GM12864 (cell line): ENCODE data around the gene STS.
A peak's percentile ranks its signal among the peaks of the same experiment; 100 is the strongest.

ENCODE experiments used
- DNase-seq: peaks from one replicate; pipeline ENCODE4 v3.0.0-alpha.2; 2011; ENCODE audit warnings: low read depth
- H3K4me3 ChIP-seq: 2 replicates; pipeline ENCODE4 v1.5.1; 2011; ENCODE audit warnings: mild to moderate bottlenecking, low read depth, low read length, control low read depth
- CTCF ChIP-seq: IDR thresholded peaks from 2 replicates; pipeline ENCODE4 v1.5.1; 2011; ENCODE audit warnings: low read depth, mild to moderate bottlenecking, moderate library complexity, low read length, control low read depth, inconsistent platforms; ENCODE audit errors: missing control alignments

STS gene

GRCh38 chrX:7117587-7117986 lies 29.9 kb upstream of the STS start:
- no peak for TF ChIP-seq CTCF
- no peak overlapping the region for H3K4me3 ChIP-seq
- DNase-seq: no peak

- DNase-seq: no peak
- H3K4me3 ChIP-seq: no peak overlapping the region
- no peak for TF ChIP-seq CTCF
Measured at GRCh38 chrX:7119950-7120877, 27.3 kb upstream of the STS start.

GRCh38 chrX:7120878-7121219 lies 26.7 kb upstream of the STS start:
- DNase-seq: no peak
- TF ChIP-seq CTCF: no peak
- no peak overlapping the region for H3K4me3 ChIP-seq

GRCh38 chrX:7127056-7127455 lies 20.5 kb upstream of the STS start:
- TF ChIP-seq CTCF: no peak
- no peak overlapping the region for H3K4me3 ChIP-seq
- DNase-seq: no peak

- TF ChIP-seq CTCF: no peak
- no peak overlapping the region for H3K4me3 ChIP-seq
- DNase-seq: no peak
Measured at GRCh38 chrX:7131621-7132020, 15.9 kb upstream of the STS start.

GRCh38 chrX:7132335-7133049 lies 15.0 kb upstream of the STS start:
- DNase-seq: no peak
- peak; percentile 58 for TF ChIP-seq CTCF
- H3K4me3 ChIP-seq: no peak overlapping the region
